ENCODE results near the gene AGBL4.

The AGBL4 gene

GRCh38 chr1:48572134-48572533 is 1451.6 kb downstream of the AGBL4 start:
- ATAC-seq: no peak
- TF ChIP-seq CSDC2 (CRISPR knock-in tag; IDR thresholded peaks at IDR 0.05) (no peak), ZNF70 (CRISPR knock-in tag; IDR thresholded peaks at IDR 0.05) (no peak), ZNF8 (CRISPR knock-in tag; IDR thresholded peaks at IDR 0.05) (no peak), PPARA (CRISPR knock-in tag; IDR thresholded peaks at IDR 0.05; ENCODE audit: borderline replicate concordance) (no peak), TOX (CRISPR knock-in tag; IDR thresholded peaks at IDR 0.05; ENCODE audit: borderline replicate concordance) (no peak), SNAI2 (CRISPR knock-in tag; IDR thresholded peaks at IDR 0.05) (no peak), RARB (CRISPR knock-in tag; IDR thresholded peaks at IDR 0.05) (no peak), PATZ1 (CRISPR knock-in tag; IDR thresholded peaks at IDR 0.05; ENCODE audit: borderline replicate concordance) (no peak), ZC3H10 (CRISPR knock-in tag; IDR thresholded peaks at IDR 0.05) (no peak), ZFP30 (CRISPR knock-in tag; IDR thresholded peaks at IDR 0.05) (no peak), ISL1 (CRISPR knock-in tag; IDR thresholded peaks at IDR 0.05) (no peak), ZNF565 (CRISPR knock-in tag; conservative IDR thresholded peaks at IDR 0.05; ENCODE audit: low read depth) (no peak), OSR1 (CRISPR knock-in tag; IDR thresholded peaks at IDR 0.05) (no peak)
- TF ChIP-seq, protein P1, sequence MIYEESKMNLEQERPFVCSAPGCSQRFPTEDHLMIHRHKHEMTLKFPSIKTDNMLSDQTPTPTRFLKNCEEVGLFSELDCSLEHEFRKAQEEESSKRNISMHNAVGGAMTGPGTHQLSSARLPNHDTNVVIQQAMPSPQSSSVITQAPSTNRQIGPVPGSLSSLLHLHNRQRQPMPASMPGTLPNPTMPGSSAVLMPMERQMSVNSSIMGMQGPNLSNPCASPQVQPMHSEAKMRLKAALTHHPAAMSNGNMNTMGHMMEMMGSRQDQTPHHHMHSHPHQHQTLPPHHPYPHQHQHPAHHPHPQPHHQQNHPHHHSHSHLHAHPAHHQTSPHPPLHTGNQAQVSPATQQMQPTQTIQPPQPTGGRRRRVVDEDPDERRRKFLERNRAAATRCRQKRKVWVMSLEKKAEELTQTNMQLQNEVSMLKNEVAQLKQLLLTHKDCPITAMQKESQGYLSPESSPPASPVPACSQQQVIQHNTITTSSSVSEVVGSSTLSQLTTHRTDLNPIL (CRISPR knock-in tag; IDR thresholded peaks at IDR 0.05; ENCODE audit: low read depth): no peak
- TF ChIP-seq, protein P2, sequence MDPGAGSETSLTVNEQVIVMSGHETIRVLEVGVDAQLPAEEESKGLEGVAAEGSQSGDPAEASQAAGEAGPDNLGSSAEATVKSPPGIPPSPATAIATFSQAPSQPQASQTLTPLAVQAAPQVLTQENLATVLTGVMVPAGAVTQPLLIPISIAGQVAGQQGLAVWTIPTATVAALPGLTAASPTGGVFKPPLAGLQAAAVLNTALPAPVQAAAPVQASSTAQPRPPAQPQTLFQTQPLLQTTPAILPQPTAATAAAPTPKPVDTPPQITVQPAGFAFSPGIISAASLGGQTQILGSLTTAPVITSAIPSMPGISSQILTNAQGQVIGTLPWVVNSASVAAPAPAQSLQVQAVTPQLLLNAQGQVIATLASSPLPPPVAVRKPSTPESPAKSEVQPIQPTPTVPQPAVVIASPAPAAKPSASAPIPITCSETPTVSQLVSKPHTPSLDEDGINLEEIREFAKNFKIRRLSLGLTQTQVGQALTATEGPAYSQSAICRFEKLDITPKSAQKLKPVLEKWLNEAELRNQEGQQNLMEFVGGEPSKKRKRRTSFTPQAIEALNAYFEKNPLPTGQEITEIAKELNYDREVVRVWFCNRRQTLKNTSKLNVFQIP (CRISPR knock-in tag; IDR thresholded peaks at IDR 0.05; ENCODE audit: borderline replicate concordance, low read depth): no peak
- TF ChIP-seq, protein P3, sequence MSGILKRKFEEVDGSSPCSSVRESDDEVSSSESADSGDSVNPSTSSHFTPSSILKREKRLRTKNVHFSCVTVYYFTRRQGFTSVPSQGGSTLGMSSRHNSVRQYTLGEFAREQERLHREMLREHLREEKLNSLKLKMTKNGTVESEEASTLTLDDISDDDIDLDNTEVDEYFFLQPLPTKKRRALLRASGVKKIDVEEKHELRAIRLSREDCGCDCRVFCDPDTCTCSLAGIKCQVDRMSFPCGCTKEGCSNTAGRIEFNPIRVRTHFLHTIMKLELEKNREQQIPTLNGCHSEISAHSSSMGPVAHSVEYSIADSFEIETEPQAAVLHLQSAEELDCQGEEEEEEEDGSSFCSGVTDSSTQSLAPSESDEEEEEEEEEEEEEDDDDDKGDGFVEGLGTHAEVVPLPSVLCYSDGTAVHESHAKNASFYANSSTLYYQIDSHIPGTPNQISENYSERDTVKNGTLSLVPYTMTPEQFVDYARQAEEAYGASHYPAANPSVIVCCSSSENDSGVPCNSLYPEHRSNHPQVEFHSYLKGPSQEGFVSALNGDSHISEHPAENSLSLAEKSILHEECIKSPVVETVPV (CRISPR knock-in tag; IDR thresholded peaks at IDR 0.05): no peak

DNA sequence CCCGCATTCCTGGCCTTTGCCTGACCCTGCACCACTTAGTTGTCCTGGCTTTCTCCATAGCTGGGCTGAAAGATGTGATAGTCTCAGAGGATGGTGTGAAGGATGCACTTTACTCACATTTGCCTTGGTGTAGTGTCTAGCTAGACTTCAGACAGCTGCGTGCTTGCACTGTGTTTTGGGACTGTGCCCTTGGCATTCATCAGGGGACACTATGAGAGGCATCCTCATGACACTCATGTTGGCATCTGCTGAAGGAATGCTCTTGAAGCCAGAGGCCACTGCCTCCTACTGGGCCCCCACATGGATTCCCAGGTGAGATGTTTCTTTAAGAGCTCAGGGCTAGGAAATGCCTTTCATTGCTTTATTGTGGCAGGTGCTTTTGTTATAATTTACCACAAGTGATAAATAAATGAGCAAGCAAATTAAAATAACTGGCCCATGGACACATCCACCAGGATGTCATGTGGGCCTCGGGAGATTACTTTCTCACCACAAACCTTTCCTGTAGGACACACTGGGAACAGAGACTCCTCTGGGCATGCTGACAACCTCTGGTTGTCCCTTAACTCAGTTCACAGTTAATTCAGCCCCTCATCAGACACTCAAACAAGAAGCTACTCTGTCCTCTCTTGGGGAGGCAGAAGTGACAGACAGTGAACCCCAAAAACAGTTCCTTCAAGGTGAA is 1452.3 kb downstream of the AGBL4 start:
- TF ChIP-seq ZFP30 (CRISPR knock-in tag; IDR thresholded peaks at IDR 0.05) (no peak), ARNTL (CRISPR knock-in tag; IDR thresholded peaks at IDR 0.05; ENCODE audit: borderline replicate concordance, low read depth) (no peak), ZC3H10 (CRISPR knock-in tag; IDR thresholded peaks at IDR 0.05) (no peak), CSDC2 (CRISPR knock-in tag; IDR thresholded peaks at IDR 0.05) (no peak), ZFP3 (CRISPR knock-in tag; IDR thresholded peaks at IDR 0.05) (no peak), ESRRG (CRISPR knock-in tag; IDR thresholded peaks at IDR 0.05) (no peak)

GRCh38 chr1:48570568-48570967 is 1453.2 kb downstream of the AGBL4 start:
- no peak for ATAC-seq
- TF ChIP-seq SNAI2 (CRISPR knock-in tag; IDR thresholded peaks at IDR 0.05): no peak
- no peak for TF ChIP-seq TSHZ2 (CRISPR knock-in tag; IDR thresholded peaks at IDR 0.05)
- TF ChIP-seq, protein P2 (CRISPR knock-in tag; IDR thresholded peaks at IDR 0.05; ENCODE audit: borderline replicate concordance, low read depth): no peak
- TF ChIP-seq ZNF565 (CRISPR knock-in tag; conservative IDR thresholded peaks at IDR 0.05; ENCODE audit: low read depth): no peak
- TF ChIP-seq ZNF8 (CRISPR knock-in tag; IDR thresholded peaks at IDR 0.05): no peak
- TF ChIP-seq PPARA (CRISPR knock-in tag; IDR thresholded peaks at IDR 0.05; ENCODE audit: borderline replicate concordance): no peak
- TF ChIP-seq BACH2 (CRISPR knock-in tag; IDR thresholded peaks at IDR 0.05; ENCODE audit: borderline replicate concordance): no peak

More for the DNA sequence above, 1452.3 kb downstream of the AGBL4 start:
- no peak for ATAC-seq
